DND-41 (cell line): Measurements from ENCODE around the gene SLC15A2.

ENCODE experiments used
- ATAC-seq: fragments of 200-7000 bp; cut with Tn5 transposase; 3 replicates; pipeline ENCODE4 v1.9.1; 2021; ENCODE audit warnings: low read depth; ENCODE audit not compliant: insufficient read depth
- DNase-seq: peaks from one replicate; pipeline ENCODE4 v3.0.0-alpha.2; 2020
- H2AFZ ChIP-seq: 2 replicates; pipeline ENCODE4 v1.6.0; 2012; ENCODE audit warnings: low read depth, low read length
- H3K27ac ChIP-seq: 2 replicates; pipeline ENCODE4 v1.5.1; 2012; ENCODE audit warnings: low read length, inconsistent platforms
- H3K27me3 ChIP-seq: fragments of 200-600 bp; sonication (generic); 2 replicates; pipeline ENCODE4 v1.6.0; 2012; ENCODE audit warnings: low read length, mild to moderate bottlenecking, inconsistent platforms; ENCODE audit not compliant: insufficient read depth, poor library complexity
- H3K36me3 ChIP-seq: 2 replicates; pipeline ENCODE4 v1.5.1; 2012; ENCODE audit warnings: low read length, inconsistent platforms; ENCODE audit not compliant: insufficient read depth
- H3K4me1 ChIP-seq: 2 replicates; pipeline ENCODE4 v1.5.1; 2012; ENCODE audit warnings: mild to moderate bottlenecking, low read length; ENCODE audit not compliant: insufficient read depth
- H3K4me2 ChIP-seq: 2 replicates; pipeline ENCODE4 v1.6.0; 2012; ENCODE audit warnings: mild to moderate bottlenecking, moderate library complexity, low read length, inconsistent platforms; ENCODE audit not compliant: insufficient read depth
- H3K4me3 ChIP-seq, 2 experiments: fragments of 200-600 bp in 1 of 2; shearing (Covaris generic) in 1 of 2; 2 replicates each; pipeline ENCODE4 v1.5.1; 2012 to 2016; ENCODE audit warnings: inconsistent platforms in 2 of 2, low read length in 2 of 2, mild to moderate bottlenecking in 2 of 2, low read depth in 1 of 2, moderate library complexity in 1 of 2
- H3K79me2 ChIP-seq: 2 replicates; pipeline ENCODE4 v1.6.0; 2012; ENCODE audit warnings: low read length, inconsistent platforms; ENCODE audit not compliant: insufficient read depth
- H3K9ac ChIP-seq: 2 replicates; pipeline ENCODE4 v1.6.0; 2012; ENCODE audit warnings: low read depth, mild to moderate bottlenecking, inconsistent platforms, low read length, moderate library complexity
- H3K9me3 ChIP-seq: 2 replicates; pipeline ENCODE4 v1.5.1; 2012; ENCODE audit warnings: low read length, moderate library complexity, mild to moderate bottlenecking, inconsistent platforms; ENCODE audit not compliant: insufficient read depth, severe bottlenecking
- H4K20me1 ChIP-seq: 2 replicates; pipeline ENCODE4 v1.6.0; 2012; ENCODE audit warnings: low read length; ENCODE audit not compliant: insufficient read depth
- EZH2 ChIP-seq: IDR thresholded peaks from 3 replicates; pipeline ENCODE4 v1.6.1; 2012; ENCODE audit warnings: borderline replicate concordance, low read depth, mild to moderate bottlenecking, moderate library complexity, low read length, inconsistent platforms; ENCODE audit not compliant: severe bottlenecking
- TF ChIP-seq, protein P1 (sequence below): IDR thresholded peaks from 2 replicates; pipeline ENCODE4 v1.5.1; 2012; ENCODE audit warnings: borderline replicate concordance, low read length, moderate library complexity, mild to moderate bottlenecking; ENCODE audit not compliant: poor library complexity, severe bottlenecking; ENCODE audit errors: extremely low read depth

The SLC15A2 gene

DNA sequence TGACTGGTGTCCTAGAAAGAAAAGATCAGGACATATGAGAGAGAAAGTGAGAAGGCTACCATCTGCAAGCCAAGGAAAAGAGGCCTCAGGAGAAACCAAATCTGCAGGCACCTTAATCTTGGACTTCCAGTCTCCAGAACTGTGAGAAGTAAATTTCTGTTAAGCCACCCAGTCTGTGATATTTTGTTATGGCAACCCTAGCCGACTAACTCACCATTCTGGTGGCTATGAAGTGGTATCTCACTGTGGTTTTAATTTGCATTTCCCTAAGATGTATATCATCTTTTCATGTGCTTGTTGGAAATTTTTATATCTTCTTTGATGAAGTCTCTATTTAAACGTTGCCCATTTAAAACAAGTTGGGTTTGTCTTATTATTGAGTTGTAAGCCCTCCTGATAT lies 87.3 kb downstream of the SLC15A2 start:
- Histone ChIP-seq H3K79me2 (no peaks in the 10 kb centered on the region), H3K9me3 (no peaks in the 10 kb centered on the region), H2AFZ (no peak overlapping the region), H3K27me3 (no peaks in the 10 kb centered on the region), H3K27ac (no peak overlapping the region), H3K9ac (no peak overlapping the region), H3K4me1 (no peaks in the 10 kb centered on the region), H3K36me3 (no peaks in the 10 kb centered on the region), H4K20me1 (no peaks in the 10 kb centered on the region), H3K4me2 (no peak overlapping the region), H3K4me3 (no peak overlapping the region)
- TF ChIP-seq EZH2, result no peak
- ATAC-seq (peak; percentile 59; the same call in 1 of the 3 replicates), DNase-seq (no peak)

DNA sequence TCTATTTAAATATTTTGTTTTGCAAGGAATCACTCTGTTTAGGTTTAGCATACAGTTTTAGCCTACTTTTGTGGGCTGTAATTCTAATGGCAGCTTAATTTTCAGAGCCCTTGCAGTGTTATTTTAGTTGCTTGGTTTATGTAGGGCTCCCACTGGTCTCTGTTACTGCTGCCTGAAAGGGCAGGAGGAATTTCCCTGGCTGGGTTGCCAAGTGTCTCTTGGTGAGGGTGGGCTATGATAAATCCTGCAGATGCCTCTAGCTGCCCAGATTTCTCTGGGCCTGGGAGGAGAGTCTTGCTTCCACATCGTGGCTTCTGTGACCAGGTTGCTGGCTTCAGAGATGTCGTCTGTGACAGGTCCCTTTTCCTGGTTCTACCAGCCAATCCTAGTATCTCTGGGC lies 91.6 kb downstream of the SLC15A2 start:
- no peak overlapping the region for H3K27ac ChIP-seq
- TF ChIP-seq EZH2, result no peak
- TF ChIP-seq, protein P1, sequence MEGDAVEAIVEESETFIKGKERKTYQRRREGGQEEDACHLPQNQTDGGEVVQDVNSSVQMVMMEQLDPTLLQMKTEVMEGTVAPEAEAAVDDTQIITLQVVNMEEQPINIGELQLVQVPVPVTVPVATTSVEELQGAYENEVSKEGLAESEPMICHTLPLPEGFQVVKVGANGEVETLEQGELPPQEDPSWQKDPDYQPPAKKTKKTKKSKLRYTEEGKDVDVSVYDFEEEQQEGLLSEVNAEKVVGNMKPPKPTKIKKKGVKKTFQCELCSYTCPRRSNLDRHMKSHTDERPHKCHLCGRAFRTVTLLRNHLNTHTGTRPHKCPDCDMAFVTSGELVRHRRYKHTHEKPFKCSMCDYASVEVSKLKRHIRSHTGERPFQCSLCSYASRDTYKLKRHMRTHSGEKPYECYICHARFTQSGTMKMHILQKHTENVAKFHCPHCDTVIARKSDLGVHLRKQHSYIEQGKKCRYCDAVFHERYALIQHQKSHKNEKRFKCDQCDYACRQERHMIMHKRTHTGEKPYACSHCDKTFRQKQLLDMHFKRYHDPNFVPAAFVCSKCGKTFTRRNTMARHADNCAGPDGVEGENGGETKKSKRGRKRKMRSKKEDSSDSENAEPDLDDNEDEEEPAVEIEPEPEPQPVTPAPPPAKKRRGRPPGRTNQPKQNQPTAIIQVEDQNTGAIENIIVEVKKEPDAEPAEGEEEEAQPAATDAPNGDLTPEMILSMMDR, result no peak
- H3K4me3 ChIP-seq, result no peak overlapping the region
- H3K27me3 ChIP-seq, result peaks cover 9% of the 10 kb centered on the region
- DNase-seq (no peak), ATAC-seq (no peak)
- no peaks in the 10 kb centered on the region for H4K20me1 ChIP-seq
- no peak overlapping the region for H3K4me2 ChIP-seq
- no peaks in the 10 kb centered on the region for H3K79me2 ChIP-seq
- no peaks in the 10 kb centered on the region for H3K36me3 ChIP-seq
- H2AFZ ChIP-seq, result no peak overlapping the region
- no peak overlapping the region for H3K9ac ChIP-seq
- H3K4me1 ChIP-seq, result no peaks in the 10 kb centered on the region
- H3K9me3 ChIP-seq, result no peaks in the 10 kb centered on the region

DNA sequence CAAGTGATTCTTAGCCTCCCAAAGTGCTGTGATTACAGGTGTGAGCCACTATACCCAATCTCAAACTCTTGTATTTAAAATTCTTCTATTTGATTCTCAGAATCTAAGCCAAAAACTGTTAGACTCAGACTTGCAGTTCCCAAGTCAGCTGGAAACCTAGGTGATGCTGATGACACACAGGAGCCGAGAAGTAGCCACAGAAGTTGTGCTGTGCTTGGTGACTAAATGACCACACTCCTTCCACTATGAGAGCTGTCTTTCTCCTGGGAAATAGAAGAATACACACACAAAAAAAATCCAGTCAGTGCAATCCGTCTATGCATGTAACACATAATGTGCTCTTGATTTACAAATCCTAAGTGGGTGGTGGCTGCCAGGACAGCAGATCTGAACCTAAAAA lies 93.9 kb downstream of the SLC15A2 start:
- Histone ChIP-seq H3K4me3 (no peak overlapping the region), H3K27ac (no peak overlapping the region), H3K9ac (no peak overlapping the region), H3K4me1 (no peaks in the 10 kb centered on the region), H3K9me3 (no peaks in the 10 kb centered on the region), H3K36me3 (no peaks in the 10 kb centered on the region), H3K79me2 (no peaks in the 10 kb centered on the region), H3K4me2 (no peak overlapping the region), H2AFZ (no peak overlapping the region), H3K27me3 (peaks cover 9% of the 10 kb centered on the region), H4K20me1 (no peaks in the 10 kb centered on the region)
- ATAC-seq (no peak), DNase-seq (no peak)
- TF ChIP-seq EZH2, result no peak
- TF ChIP-seq, protein P1, result no peak

DNA sequence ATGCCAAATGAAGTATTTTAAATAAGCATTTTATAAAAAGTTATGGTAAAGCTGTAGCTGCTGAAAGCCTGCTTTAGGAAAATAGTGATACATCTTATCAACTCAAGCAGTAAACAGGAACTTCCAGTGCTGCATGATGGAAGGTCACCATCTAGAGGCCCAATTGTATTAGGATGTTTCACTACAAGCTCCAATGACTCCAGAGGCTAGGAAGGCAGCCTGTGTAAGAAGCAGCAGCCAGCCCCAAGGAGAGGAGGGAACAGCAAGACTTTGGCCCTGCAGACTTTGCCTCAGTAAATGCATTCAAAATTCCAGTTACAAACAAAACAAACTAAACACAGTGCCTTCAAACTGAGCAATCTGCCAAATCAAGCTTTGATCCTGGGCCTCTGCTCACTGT lies 95.7 kb downstream of the SLC15A2 start:
- Histone ChIP-seq H3K36me3 (no peaks in the 10 kb centered on the region), H3K79me2 (no peaks in the 10 kb centered on the region), H4K20me1 (no peaks in the 10 kb centered on the region), H2AFZ (no peak overlapping the region), H3K9me3 (no peaks in the 10 kb centered on the region), H3K4me1 (no peaks in the 10 kb centered on the region), H3K4me2 (no peak overlapping the region), H3K27me3 (peaks cover 9% of the 10 kb centered on the region), H3K4me3 (no peak overlapping the region), H3K9ac (no peak overlapping the region), H3K27ac (no peak overlapping the region)
- no peak for ATAC-seq
- TF ChIP-seq, protein P1, result peak; percentile 12
- TF ChIP-seq EZH2, result no peak
- no peak for DNase-seq
